Mesodermal cell (in vitro differentiated cells): ENCODE measurements around the gene FASTK.

Experiments
- H3K27ac ChIP-seq: 2 replicates; pipeline ENCODE4 v1.7.0; 2013; ENCODE audit warnings: mild to moderate bottlenecking, low read depth, low read length, moderate library complexity; ENCODE audit not compliant: severe bottlenecking
- H3K36me3 ChIP-seq: 2 replicates; pipeline ENCODE4 v1.7.1; 2013; ENCODE audit warnings: mild to moderate bottlenecking, low read length, moderate library complexity; ENCODE audit not compliant: control insufficient read depth, insufficient read depth
- H3K4me1 ChIP-seq: one replicate; pipeline ENCODE4 v1.7.1; 2013; ENCODE audit warnings: mild to moderate bottlenecking, low read length; ENCODE audit not compliant: insufficient read depth, control insufficient read depth, poor library complexity, severe bottlenecking
- H3K4me3 ChIP-seq: 2 replicates; pipeline ENCODE4 v1.7.0; 2013; ENCODE audit warnings: low read length, control low read depth, mild to moderate bottlenecking; ENCODE audit not compliant: insufficient read depth, poor library complexity, severe bottlenecking; ENCODE audit errors: extremely low read depth
- H3K9me3 ChIP-seq: 2 replicates; pipeline ENCODE4 v1.7.1; 2013; ENCODE audit warnings: mild to moderate bottlenecking, low read length, moderate library complexity; ENCODE audit not compliant: control insufficient read depth
- WGBS, 2 experiments: methylation state at CpG; one replicate each; pipeline ENCODE4 v1.1.5; 2013; ENCODE audit warnings: missing lambda C conversion rate in 2 of 2; ENCODE audit not compliant: insufficient coverage in 2 of 2; 5-methylcytosine and 5-hydroxymethylcytosine counted together

The FASTK gene

GRCh38 chr7:151061213-151062110 lies 19.1 kb downstream of the FASTK start:
- Histone ChIP-seq H3K4me1 (peaks cover 40% of the 10 kb centered on the region), H3K9me3 (no peaks in the 10 kb centered on the region), H3K36me3 (peaks cover 38% of the 10 kb centered on the region), H3K27ac (peak overlapping the region; percentile 49), H3K4me3 (peak overlapping the region; percentile 85)
- WGBS, 2 experiments, result 26 to 40% methylated on average over 23 to 32 of the region's 33 CpGs

- no peaks in the 10 kb centered on the region for H3K9me3 ChIP-seq
- peak overlapping the region; percentile 85 for H3K4me3 ChIP-seq
- peaks cover 40% of the 10 kb centered on the region for H3K4me1 ChIP-seq
- WGBS, 2 experiments, result 5 to 15% methylated on average over 13 to 15 of the region's 21 CpGs
- H3K27ac ChIP-seq, result no peak overlapping the region
- peaks cover 30% of the 10 kb centered on the region for H3K36me3 ChIP-seq
These were observed 20.0 kb downstream of the FASTK start for GRCh38 chr7:151060416-151061212.

- H3K4me1 ChIP-seq, result peaks cover 40% of the 10 kb centered on the region
- WGBS, 2 experiments, result 0% methylated on average over 2 to 7 of the region's 17 CpGs
- no peaks in the 10 kb centered on the region for H3K9me3 ChIP-seq
- peak overlapping the region; percentile 85 for H3K4me3 ChIP-seq
- H3K27ac ChIP-seq, result no peak overlapping the region
- H3K36me3 ChIP-seq, result peaks cover 24% of the 10 kb centered on the region
These were observed 20.5 kb downstream of the FASTK start for GRCh38 chr7:151060113-151060415.

GRCh38 chr7:151059367-151060112 lies 21.1 kb downstream of the FASTK start, which contains the start of gene SLC4A2:
SLC4A2 (plus strand) TSS chr7:151059589; CDS start chr7:151061988, 2,399 bp downstream.
- H3K4me3 ChIP-seq, result peak within 1 kb of the TSS; percentile 85
- H3K27ac ChIP-seq, result peak within 1 kb of the TSS; percentile 96
- peaks cover 22% of the 10 kb centered on the region for H3K36me3 ChIP-seq
- no peaks in the 10 kb centered on the region for H3K9me3 ChIP-seq
- H3K4me1 ChIP-seq, result peaks cover 40% of the 10 kb centered on the region
- WGBS, 2 experiments, result 0 to 1% methylated on average over 9 to 44 of the region's 75 CpGs

- H3K9me3 ChIP-seq, result no peaks in the 10 kb centered on the region
- H3K36me3 ChIP-seq, result peaks cover 17% of the 10 kb centered on the region
- peak overlapping the region; percentile 85 for H3K4me3 ChIP-seq
- 13 to 21% methylated on average over 15 of the region's 18 CpGs for WGBS, 2 experiments
- peaks cover 37% of the 10 kb centered on the region for H3K4me1 ChIP-seq
- peak overlapping the region; percentile 96 for H3K27ac ChIP-seq
These were observed 21.7 kb downstream of the FASTK start for GRCh38 chr7:151058781-151059366.

- Histone ChIP-seq H3K9me3 (no peaks in the 10 kb centered on the region), H3K27ac (peak overlapping the region; percentile 96), H3K36me3 (peaks cover 13% of the 10 kb centered on the region), H3K4me1 (peaks cover 32% of the 10 kb centered on the region), H3K4me3 (peak overlapping the region; percentile 85)
- WGBS, 2 experiments, result 5 to 6% methylated on average over 34 to 36 of the region's 46 CpGs
These were observed 22.4 kb downstream of the FASTK start for GRCh38 chr7:151057989-151058780.

GRCh38 chr7:151057506-151057988 lies 23.1 kb downstream of the FASTK start, which contains the start of gene CDK5:
CDK5 (minus strand) TSS chr7:151057897; CDS start chr7:151057848, 49 bp downstream.
- Histone ChIP-seq H3K4me3 (peak within 1 kb of the TSS; percentile 85), H3K4me1 (peaks cover 32% of the 10 kb centered on the region), H3K36me3 (peaks cover 13% of the 10 kb centered on the region), H3K9me3 (no peaks in the 10 kb centered on the region), H3K27ac (peak within 1 kb of the TSS; percentile 96)
- WGBS, 2 experiments, result 0 to 1% methylated on average over 24 to 30 of the region's 30 CpGs

- WGBS, 2 experiments, result 31 to 37% methylated on average over 20 to 29 of the region's 29 CpGs
- peak overlapping the region; percentile 85 for H3K4me3 ChIP-seq
- H3K4me1 ChIP-seq, result peaks cover 26% of the 10 kb centered on the region
- H3K9me3 ChIP-seq, result no peaks in the 10 kb centered on the region
- no peak overlapping the region for H3K27ac ChIP-seq
- H3K36me3 ChIP-seq, result peaks cover 12% of the 10 kb centered on the region
These were observed 23.7 kb downstream of the FASTK start for GRCh38 chr7:151056666-151057505.

GRCh38 chr7:151056283-151056665 lies 24.3 kb downstream of the FASTK start:
- H3K4me3 ChIP-seq, result no peak overlapping the region
- peaks cover 20% of the 10 kb centered on the region for H3K4me1 ChIP-seq
- WGBS, 2 experiments, result 94 to 100% methylated on average over 2 to 4 of the region's 6 CpGs
- H3K36me3 ChIP-seq, result peaks cover 7% of the 10 kb centered on the region
- no peaks in the 10 kb centered on the region for H3K9me3 ChIP-seq
- H3K27ac ChIP-seq, result no peak overlapping the region
